A549 (cell line): ENCODE measurements around the gene RAPGEF6.

Experiments
- GATA3 ChIP-seq: IDR thresholded peaks from 2 replicates; pipeline ENCODE4 v1.6.1; 2012; ENCODE audit warnings: borderline replicate concordance
- TF ChIP-seq, protein P1 (sequence below): fragments of 200-600 bp; sonication (generic); IDR thresholded peaks from 2 replicates; pipeline ENCODE4 v1.6.1; 2016; ENCODE audit warnings: antibody characterized with exemption, mild to moderate bottlenecking, moderate library complexity

- TF ChIP-seq GATA3 = no peak
- TF ChIP-seq, protein P1, sequence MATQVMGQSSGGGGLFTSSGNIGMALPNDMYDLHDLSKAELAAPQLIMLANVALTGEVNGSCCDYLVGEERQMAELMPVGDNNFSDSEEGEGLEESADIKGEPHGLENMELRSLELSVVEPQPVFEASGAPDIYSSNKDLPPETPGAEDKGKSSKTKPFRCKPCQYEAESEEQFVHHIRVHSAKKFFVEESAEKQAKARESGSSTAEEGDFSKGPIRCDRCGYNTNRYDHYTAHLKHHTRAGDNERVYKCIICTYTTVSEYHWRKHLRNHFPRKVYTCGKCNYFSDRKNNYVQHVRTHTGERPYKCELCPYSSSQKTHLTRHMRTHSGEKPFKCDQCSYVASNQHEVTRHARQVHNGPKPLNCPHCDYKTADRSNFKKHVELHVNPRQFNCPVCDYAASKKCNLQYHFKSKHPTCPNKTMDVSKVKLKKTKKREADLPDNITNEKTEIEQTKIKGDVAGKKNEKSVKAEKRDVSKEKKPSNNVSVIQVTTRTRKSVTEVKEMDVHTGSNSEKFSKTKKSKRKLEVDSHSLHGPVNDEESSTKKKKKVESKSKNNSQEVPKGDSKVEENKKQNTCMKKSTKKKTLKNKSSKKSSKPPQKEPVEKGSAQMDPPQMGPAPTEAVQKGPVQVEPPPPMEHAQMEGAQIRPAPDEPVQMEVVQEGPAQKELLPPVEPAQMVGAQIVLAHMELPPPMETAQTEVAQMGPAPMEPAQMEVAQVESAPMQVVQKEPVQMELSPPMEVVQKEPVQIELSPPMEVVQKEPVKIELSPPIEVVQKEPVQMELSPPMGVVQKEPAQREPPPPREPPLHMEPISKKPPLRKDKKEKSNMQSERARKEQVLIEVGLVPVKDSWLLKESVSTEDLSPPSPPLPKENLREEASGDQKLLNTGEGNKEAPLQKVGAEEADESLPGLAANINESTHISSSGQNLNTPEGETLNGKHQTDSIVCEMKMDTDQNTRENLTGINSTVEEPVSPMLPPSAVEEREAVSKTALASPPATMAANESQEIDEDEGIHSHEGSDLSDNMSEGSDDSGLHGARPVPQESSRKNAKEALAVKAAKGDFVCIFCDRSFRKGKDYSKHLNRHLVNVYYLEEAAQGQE = no peak
Measured at GRCh38 chr5:131538177-131538593, 96.8 kb downstream of the RAPGEF6 start.
